Panc1 (cell line): Measurements from ENCODE around the gene RGS9. TPM values are rescaled to one million over a fixed set of nuclear protein-coding genes. Genes with fewer than 3 reads are reported as not detected.

Experiments
- ATAC-seq: fragments of 200-7000 bp; cut with Tn5 transposase; 2 replicates; pipeline ENCODE4 v1.9.1; 2020; ENCODE audit warnings: mild to moderate bottlenecking, moderate library complexity
- BruUV-seq: library from RNA; stranded (reverse); fragments of 400-500 nt; replicated peaks from 2 replicates; lab custom pipeline; 2021; lab: Mats Ljungman, UMichigan
- CTCF ChIA-PET: fragments of 300-600 bp; sonication (Branson Sonifier 250); formaldehyde crosslinking; loops from one replicate; lab custom pipeline; 2022; ENCODE audit warnings: antibody characterized with exemption; lab: Charles Lee
- POLR2A ChIA-PET: fragments of 300-600 bp; sonication (Branson Sonifier 250); formaldehyde crosslinking; loops from one replicate; lab custom pipeline; 2022; ENCODE audit warnings: antibody characterized with exemption; lab: Charles Lee
- DNase-seq: peaks from one replicate; pipeline ENCODE4 v3.0.0-alpha.2; 2010; ENCODE audit warnings: low read depth, low spot score
- H3K27ac ChIP-seq: 2 replicates; pipeline ENCODE4 v1.5.1; 2011; ENCODE audit warnings: mild to moderate bottlenecking, low read length, inconsistent platforms
- H3K27me3 ChIP-seq: fragments of 200-500 bp; sonication (Bioruptor generic); 2 replicates; pipeline ENCODE4 v1.6.0; 2014; ENCODE audit warnings: low read length, inconsistent platforms; ENCODE audit not compliant: control insufficient read depth, insufficient read depth
- H3K36me3 ChIP-seq: fragments of 200-500 bp; sonication (Bioruptor generic); 2 replicates; pipeline ENCODE4 v1.5.1; 2014; ENCODE audit warnings: inconsistent platforms, mild to moderate bottlenecking, low read length, moderate library complexity; ENCODE audit not compliant: control insufficient read depth, insufficient read depth
- H3K4me1 ChIP-seq: 2 replicates; pipeline ENCODE4 v1.5.1; 2011; ENCODE audit warnings: inconsistent platforms, mild to moderate bottlenecking, low read length, moderate library complexity; ENCODE audit not compliant: control insufficient read depth, insufficient read depth
- H3K4me3 ChIP-seq, 2 experiments: 2 replicates each; pipeline ENCODE4 v1.5.1; 2011 to 2012; ENCODE audit warnings: low read depth in 2 of 2, low read length in 2 of 2, mild to moderate bottlenecking in 2 of 2, inconsistent platforms in 1 of 2, moderate library complexity in 1 of 2
- H3K9me3 ChIP-seq: fragments of 200-500 bp; sonication (Bioruptor generic); 2 replicates; pipeline ENCODE4 v1.5.1; 2014; ENCODE audit warnings: low read depth, mild to moderate bottlenecking, inconsistent platforms, low read length, moderate library complexity; ENCODE audit not compliant: control insufficient read depth, insufficient read depth
- POLR2AphosphoS5 ChIP-seq: IDR thresholded peaks from 2 replicates; pipeline ENCODE4 v1.6.1; 2012; ENCODE audit warnings: mild to moderate bottlenecking, low read depth, low read length, moderate library complexity
- SIN3A ChIP-seq: IDR thresholded peaks from 2 replicates; pipeline ENCODE4 v1.6.1; 2012; ENCODE audit warnings: low read depth, mild to moderate bottlenecking, low read length, moderate library complexity, borderline replicate concordance; ENCODE audit not compliant: insufficient read depth
- TCF7L2 ChIP-seq: IDR thresholded peaks from 2 replicates; pipeline ENCODE4 v1.6.1; 2011; ENCODE audit warnings: mild to moderate bottlenecking, low read depth, low read length, inconsistent platforms
- in situ Hi-C: cut with HindIII; loops from 2 replicates; pipeline ENCODE4 v1.10.0; 2016; ENCODE audit warnings: low sequenced_read_pairs, low pct_unique_long_range_greater_than_20kb
- intact Hi-C: fragments of 100-400 bp; cut with micrococcal nuclease; formaldehyde crosslinking; loops from one replicate; pipeline ENCODE4 v1.10.0; 2022; ENCODE audit not compliant: unreplicated experiment
- total RNA-seq: library from RNA; stranded (reverse); gene quantifications from one replicate; pipeline ENCODE4 v1.2.1, GENCODE V29; 2021; ENCODE audit not compliant: unreplicated experiment
- TF ChIP-seq, protein P1 (sequence below): fragments of 450-650 bp; IDR thresholded peaks from 2 replicates; pipeline ENCODE4 v1.5.1; 2017; ENCODE audit warnings: mild to moderate bottlenecking
- TF ChIP-seq, protein P2 (sequence below), 2 experiments: IDR thresholded peaks; 2 replicates each; pipeline ENCODE4 v1.6.1; 2011 to 2012; ENCODE audit warnings: low read depth in 2 of 2, control low read depth in 1 of 2, low read length in 1 of 2, mild to moderate bottlenecking in 1 of 2, moderate library complexity in 1 of 2; ENCODE audit not compliant: insufficient read depth in 1 of 2

RGS9 gene
- total RNA-seq, 1 experiment from 2014 or later: 3.3 TPM

DNA sequence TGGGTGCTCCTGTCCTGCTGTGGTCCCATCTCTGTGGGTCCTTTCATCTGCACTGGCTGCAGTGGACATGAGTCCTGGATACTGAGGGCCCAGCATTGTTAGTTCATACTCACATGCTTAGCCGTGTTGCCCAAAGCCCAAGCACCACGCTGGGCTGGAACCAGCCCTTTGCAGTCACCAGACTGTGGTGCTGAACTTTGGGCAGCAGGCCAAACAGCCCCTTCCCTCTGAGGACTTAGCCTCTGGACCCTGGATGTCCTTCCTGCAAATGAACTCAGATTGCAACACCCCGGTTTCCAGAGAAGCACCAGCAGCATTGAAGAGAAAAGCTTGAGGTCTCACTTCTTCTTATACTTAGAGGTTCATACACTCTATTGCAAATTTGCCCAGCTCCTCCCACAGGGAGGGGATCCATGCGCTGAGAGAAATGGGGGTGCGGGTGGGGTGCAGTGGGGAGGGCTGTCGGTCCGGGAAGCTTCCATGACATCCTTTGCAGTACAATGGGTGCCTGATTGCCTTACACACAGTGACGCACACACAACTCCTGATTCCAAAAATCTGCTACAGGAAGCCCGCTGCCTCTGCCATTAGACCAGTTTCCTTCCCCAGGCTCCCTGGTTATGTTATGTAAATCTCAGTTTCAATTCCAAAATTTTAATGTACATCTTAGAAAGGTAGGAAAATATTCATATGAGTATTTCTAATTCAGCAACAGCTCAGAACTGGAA is 65.8 kb downstream of the RGS9 start:
- no peak for DNase-seq
- intact Hi-C loops (no loop called here), in situ Hi-C loops (no loop called here)
- BruUV-seq: no TSS peak
- Histone ChIP-seq H3K27me3 (no peaks in the 10 kb centered on the region), H3K4me1 (no peaks in the 10 kb centered on the region), H3K36me3 (no peaks in the 10 kb centered on the region), H3K9me3 (no peaks in the 10 kb centered on the region), H3K4me3 (no peak overlapping the region), H3K27ac (no peak overlapping the region)
- CTCF ChIA-PET: no interaction called here
- ATAC-seq: no peak
- POLR2A ChIA-PET: no interaction called here
- TF ChIP-seq, protein P1, sequence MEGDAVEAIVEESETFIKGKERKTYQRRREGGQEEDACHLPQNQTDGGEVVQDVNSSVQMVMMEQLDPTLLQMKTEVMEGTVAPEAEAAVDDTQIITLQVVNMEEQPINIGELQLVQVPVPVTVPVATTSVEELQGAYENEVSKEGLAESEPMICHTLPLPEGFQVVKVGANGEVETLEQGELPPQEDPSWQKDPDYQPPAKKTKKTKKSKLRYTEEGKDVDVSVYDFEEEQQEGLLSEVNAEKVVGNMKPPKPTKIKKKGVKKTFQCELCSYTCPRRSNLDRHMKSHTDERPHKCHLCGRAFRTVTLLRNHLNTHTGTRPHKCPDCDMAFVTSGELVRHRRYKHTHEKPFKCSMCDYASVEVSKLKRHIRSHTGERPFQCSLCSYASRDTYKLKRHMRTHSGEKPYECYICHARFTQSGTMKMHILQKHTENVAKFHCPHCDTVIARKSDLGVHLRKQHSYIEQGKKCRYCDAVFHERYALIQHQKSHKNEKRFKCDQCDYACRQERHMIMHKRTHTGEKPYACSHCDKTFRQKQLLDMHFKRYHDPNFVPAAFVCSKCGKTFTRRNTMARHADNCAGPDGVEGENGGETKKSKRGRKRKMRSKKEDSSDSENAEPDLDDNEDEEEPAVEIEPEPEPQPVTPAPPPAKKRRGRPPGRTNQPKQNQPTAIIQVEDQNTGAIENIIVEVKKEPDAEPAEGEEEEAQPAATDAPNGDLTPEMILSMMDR: no peak
- TF ChIP-seq, protein P2, sequence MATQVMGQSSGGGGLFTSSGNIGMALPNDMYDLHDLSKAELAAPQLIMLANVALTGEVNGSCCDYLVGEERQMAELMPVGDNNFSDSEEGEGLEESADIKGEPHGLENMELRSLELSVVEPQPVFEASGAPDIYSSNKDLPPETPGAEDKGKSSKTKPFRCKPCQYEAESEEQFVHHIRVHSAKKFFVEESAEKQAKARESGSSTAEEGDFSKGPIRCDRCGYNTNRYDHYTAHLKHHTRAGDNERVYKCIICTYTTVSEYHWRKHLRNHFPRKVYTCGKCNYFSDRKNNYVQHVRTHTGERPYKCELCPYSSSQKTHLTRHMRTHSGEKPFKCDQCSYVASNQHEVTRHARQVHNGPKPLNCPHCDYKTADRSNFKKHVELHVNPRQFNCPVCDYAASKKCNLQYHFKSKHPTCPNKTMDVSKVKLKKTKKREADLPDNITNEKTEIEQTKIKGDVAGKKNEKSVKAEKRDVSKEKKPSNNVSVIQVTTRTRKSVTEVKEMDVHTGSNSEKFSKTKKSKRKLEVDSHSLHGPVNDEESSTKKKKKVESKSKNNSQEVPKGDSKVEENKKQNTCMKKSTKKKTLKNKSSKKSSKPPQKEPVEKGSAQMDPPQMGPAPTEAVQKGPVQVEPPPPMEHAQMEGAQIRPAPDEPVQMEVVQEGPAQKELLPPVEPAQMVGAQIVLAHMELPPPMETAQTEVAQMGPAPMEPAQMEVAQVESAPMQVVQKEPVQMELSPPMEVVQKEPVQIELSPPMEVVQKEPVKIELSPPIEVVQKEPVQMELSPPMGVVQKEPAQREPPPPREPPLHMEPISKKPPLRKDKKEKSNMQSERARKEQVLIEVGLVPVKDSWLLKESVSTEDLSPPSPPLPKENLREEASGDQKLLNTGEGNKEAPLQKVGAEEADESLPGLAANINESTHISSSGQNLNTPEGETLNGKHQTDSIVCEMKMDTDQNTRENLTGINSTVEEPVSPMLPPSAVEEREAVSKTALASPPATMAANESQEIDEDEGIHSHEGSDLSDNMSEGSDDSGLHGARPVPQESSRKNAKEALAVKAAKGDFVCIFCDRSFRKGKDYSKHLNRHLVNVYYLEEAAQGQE (IDR thresholded peaks at IDR 0.05; ENCODE audit: insufficient read depth in 1 of 2, low read depth in 2 of 2, low read length in 1 of 2): no peak
- TF ChIP-seq TCF7L2: no peak
- no peak for TF ChIP-seq SIN3A

DNA sequence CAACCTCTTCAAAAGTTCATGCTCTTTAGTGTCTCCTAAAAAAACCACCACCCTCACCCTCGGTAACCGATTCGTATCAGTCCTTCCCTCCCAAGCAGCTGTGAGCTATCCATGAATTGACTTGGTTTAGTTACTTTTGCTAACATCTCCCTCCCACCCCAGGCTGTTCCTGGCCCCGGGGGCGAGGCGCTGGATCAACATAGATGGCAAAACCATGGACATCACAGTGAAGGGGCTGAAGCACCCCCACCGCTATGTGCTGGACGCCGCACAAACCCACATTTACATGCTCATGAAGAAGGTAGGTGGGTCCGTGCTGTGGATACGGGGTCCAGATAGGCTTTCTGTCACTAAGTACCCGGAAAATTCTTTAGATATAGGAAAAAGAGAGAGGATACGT is 66.8 kb downstream of the RGS9 start:
- intact Hi-C loops (no loop called here), in situ Hi-C loops (no loop called here)
- BruUV-seq: no TSS peak
- ChIA-PET POLR2A (no interaction called here), CTCF (interaction anchor here (0.6 kb wide), 1 partner anchor 1105 kb away, joined by 4 read pairs; no protein-coding TSS in a partner anchor)
- no peak for TF ChIP-seq TCF7L2
- TF ChIP-seq SIN3A: no peak
- TF ChIP-seq, protein P2 (IDR thresholded peaks at IDR 0.05; ENCODE audit: insufficient read depth in 1 of 2, low read depth in 2 of 2, low read length in 1 of 2): no peak
- TF ChIP-seq POLR2AphosphoS5: no peak
- TF ChIP-seq, protein P1: no peak
- no peak for DNase-seq
- H3K9me3 ChIP-seq: no peaks in the 10 kb centered on the region
- no peak overlapping the region for H3K27ac ChIP-seq
- H3K4me3 ChIP-seq: no peak overlapping the region
- no peaks in the 10 kb centered on the region for H3K27me3 ChIP-seq
- no peaks in the 10 kb centered on the region for H3K4me1 ChIP-seq
- H3K36me3 ChIP-seq: no peaks in the 10 kb centered on the region
- no peak for ATAC-seq
